ENCODE measurements around the gene RAD50. TPM values are rescaled to one million over a fixed set of nuclear protein-coding genes. Genes with fewer than 3 reads are reported as not detected.

The RAD50 gene
- total and polyA plus RNA-seq, 10 of the 15 experiments (the other 5 are each of a cell fraction or from before 2014, with no cell fraction given): 12.8 to 68.6 (median 47.0) TPM

DNA sequence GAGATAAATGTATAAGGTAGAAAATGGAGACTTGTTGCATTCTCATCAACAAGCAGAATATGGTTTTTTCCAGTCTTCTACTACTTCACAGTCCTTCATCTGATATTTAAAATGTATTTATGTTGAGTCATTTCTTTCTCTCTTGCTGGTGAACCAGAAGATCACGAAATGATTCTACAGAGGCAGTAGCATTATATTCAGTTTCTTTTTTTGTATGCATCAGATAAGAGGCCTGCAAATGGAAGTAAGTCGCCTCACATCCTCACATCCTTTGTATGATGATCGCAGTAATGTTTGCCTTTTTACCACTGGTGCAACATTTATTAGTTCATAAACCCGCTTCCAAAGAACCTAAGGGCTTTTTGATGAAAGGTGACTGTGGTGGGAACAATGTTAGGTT, 79.1 kb downstream of the RAD50 start (continued):
- TF ChIP-seq, protein P1, sequence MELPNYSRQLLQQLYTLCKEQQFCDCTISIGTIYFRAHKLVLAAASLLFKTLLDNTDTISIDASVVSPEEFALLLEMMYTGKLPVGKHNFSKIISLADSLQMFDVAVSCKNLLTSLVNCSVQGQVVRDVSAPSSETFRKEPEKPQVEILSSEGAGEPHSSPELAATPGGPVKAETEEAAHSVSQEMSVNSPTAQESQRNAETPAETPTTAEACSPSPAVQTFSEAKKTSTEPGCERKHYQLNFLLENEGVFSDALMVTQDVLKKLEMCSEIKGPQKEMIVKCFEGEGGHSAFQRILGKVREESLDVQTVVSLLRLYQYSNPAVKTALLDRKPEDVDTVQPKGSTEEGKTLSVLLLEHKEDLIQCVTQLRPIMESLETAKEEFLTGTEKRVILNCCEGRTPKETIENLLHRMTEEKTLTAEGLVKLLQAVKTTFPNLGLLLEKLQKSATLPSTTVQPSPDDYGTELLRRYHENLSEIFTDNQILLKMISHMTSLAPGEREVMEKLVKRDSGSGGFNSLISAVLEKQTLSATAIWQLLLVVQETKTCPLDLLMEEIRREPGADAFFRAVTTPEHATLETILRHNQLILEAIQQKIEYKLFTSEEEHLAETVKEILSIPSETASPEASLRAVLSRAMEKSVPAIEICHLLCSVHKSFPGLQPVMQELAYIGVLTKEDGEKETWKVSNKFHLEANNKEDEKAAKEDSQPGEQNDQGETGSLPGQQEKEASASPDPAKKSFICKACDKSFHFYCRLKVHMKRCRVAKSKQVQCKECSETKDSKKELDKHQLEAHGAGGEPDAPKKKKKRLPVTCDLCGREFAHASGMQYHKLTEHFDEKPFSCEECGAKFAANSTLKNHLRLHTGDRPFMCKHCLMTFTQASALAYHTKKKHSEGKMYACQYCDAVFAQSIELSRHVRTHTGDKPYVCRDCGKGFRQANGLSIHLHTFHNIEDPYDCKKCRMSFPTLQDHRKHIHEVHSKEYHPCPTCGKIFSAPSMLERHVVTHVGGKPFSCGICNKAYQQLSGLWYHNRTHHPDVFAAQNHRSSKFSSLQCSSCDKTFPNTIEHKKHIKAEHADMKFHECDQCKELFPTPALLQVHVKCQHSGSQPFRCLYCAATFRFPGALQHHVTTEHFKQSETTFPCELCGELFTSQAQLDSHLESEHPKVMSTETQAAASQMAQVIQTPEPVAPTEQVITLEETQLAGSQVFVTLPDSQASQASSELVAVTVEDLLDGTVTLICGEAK (IDR thresholded peaks at IDR 0.05; ENCODE audit: borderline replicate concordance): no peak
- TF ChIP-seq IRF5 (IDR thresholded peaks at IDR 0.05; ENCODE audit: borderline replicate concordance): no peak
- no peak for TF ChIP-seq CEBPZ (IDR thresholded peaks at IDR 0.05; ENCODE audit: low read depth, low read length)
- TF ChIP-seq, protein P2, sequence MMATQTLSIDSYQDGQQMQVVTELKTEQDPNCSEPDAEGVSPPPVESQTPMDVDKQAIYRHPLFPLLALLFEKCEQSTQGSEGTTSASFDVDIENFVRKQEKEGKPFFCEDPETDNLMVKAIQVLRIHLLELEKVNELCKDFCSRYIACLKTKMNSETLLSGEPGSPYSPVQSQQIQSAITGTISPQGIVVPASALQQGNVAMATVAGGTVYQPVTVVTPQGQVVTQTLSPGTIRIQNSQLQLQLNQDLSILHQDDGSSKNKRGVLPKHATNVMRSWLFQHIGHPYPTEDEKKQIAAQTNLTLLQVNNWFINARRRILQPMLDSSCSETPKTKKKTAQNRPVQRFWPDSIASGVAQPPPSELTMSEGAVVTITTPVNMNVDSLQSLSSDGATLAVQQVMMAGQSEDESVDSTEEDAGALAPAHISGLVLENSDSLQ (IDR thresholded peaks at IDR 0.05): no peak
- no peak for TF ChIP-seq PAX8 (IDR thresholded peaks at IDR 0.05)
- no peak for TF ChIP-seq SMARCA5 (IDR thresholded peaks at IDR 0.05)
- no peak for TF ChIP-seq HDGF (IDR thresholded peaks at IDR 0.05)
- no peak for TF ChIP-seq HCFC1 (IDR thresholded peaks at IDR 0.05; ENCODE audit: low read length)
- no peak for TF ChIP-seq POLR2A (IDR thresholded peaks at IDR 0.05; ENCODE audit: low read depth, low read length)
- TF ChIP-seq, protein P3, sequence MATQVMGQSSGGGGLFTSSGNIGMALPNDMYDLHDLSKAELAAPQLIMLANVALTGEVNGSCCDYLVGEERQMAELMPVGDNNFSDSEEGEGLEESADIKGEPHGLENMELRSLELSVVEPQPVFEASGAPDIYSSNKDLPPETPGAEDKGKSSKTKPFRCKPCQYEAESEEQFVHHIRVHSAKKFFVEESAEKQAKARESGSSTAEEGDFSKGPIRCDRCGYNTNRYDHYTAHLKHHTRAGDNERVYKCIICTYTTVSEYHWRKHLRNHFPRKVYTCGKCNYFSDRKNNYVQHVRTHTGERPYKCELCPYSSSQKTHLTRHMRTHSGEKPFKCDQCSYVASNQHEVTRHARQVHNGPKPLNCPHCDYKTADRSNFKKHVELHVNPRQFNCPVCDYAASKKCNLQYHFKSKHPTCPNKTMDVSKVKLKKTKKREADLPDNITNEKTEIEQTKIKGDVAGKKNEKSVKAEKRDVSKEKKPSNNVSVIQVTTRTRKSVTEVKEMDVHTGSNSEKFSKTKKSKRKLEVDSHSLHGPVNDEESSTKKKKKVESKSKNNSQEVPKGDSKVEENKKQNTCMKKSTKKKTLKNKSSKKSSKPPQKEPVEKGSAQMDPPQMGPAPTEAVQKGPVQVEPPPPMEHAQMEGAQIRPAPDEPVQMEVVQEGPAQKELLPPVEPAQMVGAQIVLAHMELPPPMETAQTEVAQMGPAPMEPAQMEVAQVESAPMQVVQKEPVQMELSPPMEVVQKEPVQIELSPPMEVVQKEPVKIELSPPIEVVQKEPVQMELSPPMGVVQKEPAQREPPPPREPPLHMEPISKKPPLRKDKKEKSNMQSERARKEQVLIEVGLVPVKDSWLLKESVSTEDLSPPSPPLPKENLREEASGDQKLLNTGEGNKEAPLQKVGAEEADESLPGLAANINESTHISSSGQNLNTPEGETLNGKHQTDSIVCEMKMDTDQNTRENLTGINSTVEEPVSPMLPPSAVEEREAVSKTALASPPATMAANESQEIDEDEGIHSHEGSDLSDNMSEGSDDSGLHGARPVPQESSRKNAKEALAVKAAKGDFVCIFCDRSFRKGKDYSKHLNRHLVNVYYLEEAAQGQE (IDR thresholded peaks at IDR 0.05; ENCODE audit: low read depth, low read length): no peak
- TF ChIP-seq, protein P4, sequence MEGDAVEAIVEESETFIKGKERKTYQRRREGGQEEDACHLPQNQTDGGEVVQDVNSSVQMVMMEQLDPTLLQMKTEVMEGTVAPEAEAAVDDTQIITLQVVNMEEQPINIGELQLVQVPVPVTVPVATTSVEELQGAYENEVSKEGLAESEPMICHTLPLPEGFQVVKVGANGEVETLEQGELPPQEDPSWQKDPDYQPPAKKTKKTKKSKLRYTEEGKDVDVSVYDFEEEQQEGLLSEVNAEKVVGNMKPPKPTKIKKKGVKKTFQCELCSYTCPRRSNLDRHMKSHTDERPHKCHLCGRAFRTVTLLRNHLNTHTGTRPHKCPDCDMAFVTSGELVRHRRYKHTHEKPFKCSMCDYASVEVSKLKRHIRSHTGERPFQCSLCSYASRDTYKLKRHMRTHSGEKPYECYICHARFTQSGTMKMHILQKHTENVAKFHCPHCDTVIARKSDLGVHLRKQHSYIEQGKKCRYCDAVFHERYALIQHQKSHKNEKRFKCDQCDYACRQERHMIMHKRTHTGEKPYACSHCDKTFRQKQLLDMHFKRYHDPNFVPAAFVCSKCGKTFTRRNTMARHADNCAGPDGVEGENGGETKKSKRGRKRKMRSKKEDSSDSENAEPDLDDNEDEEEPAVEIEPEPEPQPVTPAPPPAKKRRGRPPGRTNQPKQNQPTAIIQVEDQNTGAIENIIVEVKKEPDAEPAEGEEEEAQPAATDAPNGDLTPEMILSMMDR (IDR thresholded peaks at IDR 0.05 in 2 of 3, conservative IDR thresholded peaks at IDR 0.05 in 1 of 3; ENCODE audit: control insufficient read depth in 2 of 3, extremely low read depth in 1 of 3, insufficient read depth in 1 of 3, low read depth in 3 of 3, low read length in 3 of 3): no peak
- TF ChIP-seq ZZZ3 (IDR thresholded peaks at IDR 0.05; ENCODE audit: control insufficient read depth, insufficient read length, low read depth): no peak
- TF ChIP-seq SMC3 (IDR thresholded peaks at IDR 0.05; ENCODE audit: borderline replicate concordance, low read length): no peak

All from GM12878 (cell line).